Amniotic stem cell (primary cell): Measurements from ENCODE around the gene NRBF2.
"Not testable (repeated sequence)": the region's sequence is repeated elsewhere in the genome, so short reads cannot be mapped to it uniquely, and the experiment has no call there.

Experiments used
- DNase-seq: peaks from one replicate; lab custom pipeline; 2025; lab: John Stamatoyannopoulos, UW

NRBF2 gene

GRCh38 chr10:63133056-63133820 is at the start of gene NRBF2:
TSS of gene NRBF2 (plus strand) at chr10:63133328. CDS start at chr10:63133471, 143 bp downstream.
- DNase-seq, result peak; percentile 96

- not testable (repeated sequence) for DNase-seq
Observed at GRCh38 chr10:63083406-63083805, 49.7 kb upstream of the NRBF2 start.

DNA sequence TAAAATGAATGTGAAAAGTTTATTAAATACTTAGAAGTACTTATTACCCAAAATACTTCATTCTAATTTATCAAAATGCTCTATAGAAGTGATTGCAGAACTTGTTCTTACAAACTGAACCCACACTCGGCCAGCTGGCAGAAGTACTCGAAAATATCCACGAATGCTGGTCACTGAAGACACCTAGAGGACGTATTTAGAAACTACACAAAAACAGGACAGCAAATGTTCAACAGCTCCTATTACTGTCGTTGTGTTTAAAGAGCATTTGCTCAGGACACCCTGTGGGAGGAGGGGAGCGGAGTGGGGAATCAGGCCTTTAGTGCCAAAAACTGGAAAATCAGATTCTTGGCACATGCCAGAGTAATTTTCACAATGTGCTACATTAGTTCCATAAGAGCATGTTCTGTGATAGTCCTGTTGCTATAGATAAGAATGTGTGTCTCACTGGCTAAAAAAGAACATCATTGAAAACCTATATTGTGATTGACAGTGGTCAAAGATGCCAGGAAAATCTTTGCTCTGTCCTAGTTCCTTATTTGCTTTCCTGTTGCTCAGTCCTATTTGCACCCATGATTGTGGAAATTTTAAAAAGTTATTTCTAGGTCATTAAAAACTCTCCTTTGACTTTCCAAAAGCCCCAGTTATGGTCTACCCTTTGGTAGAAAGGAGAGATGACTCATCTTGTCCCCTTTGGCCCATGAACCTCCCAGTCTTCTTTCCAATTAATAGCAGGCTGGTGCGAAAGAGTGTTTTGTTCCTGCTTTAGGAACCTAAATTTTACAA is 49.0 kb upstream of the NRBF2 start:
- peak; percentile 44 for DNase-seq

GRCh38 chr10:63084690-63085382 is 48.3 kb upstream of the NRBF2 start:
- DNase-seq, result no peak

DNA sequence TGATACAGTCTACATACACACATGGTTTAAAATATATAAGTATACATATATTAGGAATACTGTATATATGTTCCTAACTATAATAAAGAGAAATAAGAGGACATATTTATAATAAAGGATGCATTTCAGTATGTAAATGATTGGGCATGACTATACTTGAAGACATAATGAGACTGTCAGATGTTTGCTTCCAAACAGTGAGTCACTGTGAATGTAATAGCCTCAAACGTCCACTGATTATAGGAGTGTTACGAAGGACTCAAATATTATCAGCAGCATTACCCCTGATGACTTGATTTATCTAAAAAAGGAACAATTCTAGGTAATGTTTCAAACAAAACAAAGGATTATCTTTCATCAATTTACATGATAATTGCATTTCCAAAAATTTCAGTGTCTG is 39.9 kb upstream of the NRBF2 start:
- DNase-seq, result no peak

DNA sequence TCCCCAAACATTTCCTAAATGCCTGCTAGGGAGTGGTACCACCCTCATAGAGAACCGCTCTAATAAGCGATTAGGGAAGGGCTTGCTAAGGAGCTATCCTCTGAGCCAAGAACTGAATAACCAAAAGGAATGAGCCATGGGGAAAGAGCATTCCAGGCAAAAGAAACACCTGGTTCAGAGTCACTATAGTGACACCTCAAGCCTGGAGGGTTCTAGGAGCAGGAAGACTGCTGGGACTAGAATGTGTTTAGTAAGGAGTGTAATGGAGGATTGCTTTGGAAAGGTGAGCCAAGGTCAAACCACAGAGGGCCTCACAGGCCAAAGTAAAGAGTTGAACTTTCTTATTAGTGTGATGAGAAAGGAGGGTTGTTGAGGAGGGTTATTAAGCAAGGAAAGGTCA is 38.7 kb upstream of the NRBF2 start:
- no peak for DNase-seq

DNA sequence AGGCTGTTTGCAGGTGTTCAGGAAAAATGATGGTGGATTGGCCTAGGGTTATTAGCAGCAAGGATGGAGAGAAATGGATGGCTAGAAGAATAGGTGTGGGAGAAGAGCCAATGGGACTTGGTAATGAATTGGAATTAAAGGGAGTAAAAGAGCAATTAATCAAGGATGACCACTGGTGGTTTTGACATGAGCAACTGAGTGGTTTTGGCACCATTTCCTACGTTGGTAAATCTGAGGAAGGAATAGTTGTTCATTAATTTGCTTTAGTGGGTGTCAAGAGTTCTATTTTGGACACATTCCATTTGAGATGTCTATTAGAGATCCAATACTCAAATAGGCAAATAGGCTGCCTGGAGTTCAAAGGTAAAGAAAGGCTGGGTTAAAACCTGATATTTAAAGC is 38.2 kb upstream of the NRBF2 start:
- DNase-seq, result no peak

DNA sequence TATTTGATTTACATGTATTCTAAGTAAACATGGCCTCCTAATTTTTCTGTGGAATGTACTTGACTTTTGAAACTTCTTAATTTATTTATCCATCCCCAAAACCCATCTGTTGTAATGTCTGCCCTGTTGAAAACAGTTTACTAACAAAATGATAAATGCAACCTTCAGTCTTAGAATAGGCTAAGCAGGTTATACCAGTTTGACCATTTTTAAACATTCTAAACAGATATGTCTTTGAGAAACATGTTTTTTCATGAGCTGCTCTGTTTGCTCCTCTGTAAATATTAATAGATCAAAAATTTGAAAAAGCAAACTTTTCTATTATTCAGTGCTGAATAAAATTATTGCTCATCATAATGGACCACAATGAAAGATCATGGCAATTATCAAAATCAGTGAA is 33.4 kb upstream of the NRBF2 start:
- DNase-seq, result no peak

- not testable (repeated sequence) for DNase-seq
Observed at GRCh38 chr10:63101091-63101490, 32.0 kb upstream of the NRBF2 start.

- DNase-seq, result not testable (repeated sequence)
Observed at GRCh38 chr10:63102279-63102883, 30.7 kb upstream of the NRBF2 start.

GRCh38 chr10:63103178-63103577 is 29.9 kb upstream of the NRBF2 start:
- DNase-seq, result not testable (repeated sequence)

GRCh38 chr10:63103971-63104409 is 29.1 kb upstream of the NRBF2 start:
- no peak for DNase-seq

GRCh38 chr10:63105225-63106110 is 27.7 kb upstream of the NRBF2 start:
- DNase-seq, result peak; percentile 15

DNA sequence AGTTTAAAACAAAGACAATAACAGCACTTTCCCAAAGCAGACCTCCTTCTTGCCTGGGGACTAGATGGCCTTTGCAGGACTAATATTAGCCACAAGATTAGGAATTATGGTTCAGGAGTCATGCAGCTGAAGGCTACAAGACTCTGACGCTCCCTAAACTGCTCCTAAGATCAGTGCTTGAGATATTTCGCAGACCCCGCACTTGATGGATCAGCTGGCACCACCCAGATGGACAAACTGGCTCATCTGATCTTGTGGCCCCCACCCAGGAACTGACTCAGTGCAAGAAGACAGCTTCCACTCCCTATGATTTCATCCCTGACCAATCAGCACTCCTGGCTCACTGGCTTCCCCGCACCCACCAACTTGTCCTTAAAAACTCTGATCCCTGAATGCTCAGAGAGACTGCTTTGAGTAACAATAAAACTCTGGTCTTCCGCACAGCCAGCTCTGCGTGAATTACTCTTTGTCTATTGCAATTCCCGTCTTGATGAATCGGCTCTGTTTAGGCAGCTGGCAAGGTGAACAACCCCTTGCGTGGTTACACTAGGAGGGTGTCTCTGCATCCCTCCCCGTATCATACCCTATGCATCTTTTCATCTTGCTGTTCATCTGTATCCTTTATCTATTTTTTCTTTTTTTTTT is 26.9 kb upstream of the NRBF2 start:
- peak; percentile 26 for DNase-seq

GRCh38 chr10:63107943-63108437 is 25.1 kb upstream of the NRBF2 start:
- DNase-seq, result no peak

DNA sequence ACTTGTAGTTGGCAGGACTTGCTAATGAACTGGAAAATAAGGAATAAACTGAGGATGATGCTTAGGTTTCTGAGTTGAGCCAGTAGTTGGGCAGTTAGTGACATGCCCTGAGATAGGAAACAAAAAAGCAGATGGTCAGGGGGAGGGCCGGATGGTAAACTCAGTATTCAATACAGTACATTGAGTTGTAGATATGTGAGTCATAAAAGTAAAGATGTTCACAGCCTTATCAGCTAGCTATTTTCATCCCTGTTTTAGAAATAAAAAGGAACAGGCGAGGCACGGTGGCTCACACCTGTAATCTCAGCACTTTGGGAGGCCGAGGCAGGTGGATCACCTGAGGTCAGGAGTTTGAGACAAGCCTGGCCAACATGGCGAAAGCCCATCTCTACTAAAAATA is 22.2 kb upstream of the NRBF2 start:
- no peak for DNase-seq

DNA sequence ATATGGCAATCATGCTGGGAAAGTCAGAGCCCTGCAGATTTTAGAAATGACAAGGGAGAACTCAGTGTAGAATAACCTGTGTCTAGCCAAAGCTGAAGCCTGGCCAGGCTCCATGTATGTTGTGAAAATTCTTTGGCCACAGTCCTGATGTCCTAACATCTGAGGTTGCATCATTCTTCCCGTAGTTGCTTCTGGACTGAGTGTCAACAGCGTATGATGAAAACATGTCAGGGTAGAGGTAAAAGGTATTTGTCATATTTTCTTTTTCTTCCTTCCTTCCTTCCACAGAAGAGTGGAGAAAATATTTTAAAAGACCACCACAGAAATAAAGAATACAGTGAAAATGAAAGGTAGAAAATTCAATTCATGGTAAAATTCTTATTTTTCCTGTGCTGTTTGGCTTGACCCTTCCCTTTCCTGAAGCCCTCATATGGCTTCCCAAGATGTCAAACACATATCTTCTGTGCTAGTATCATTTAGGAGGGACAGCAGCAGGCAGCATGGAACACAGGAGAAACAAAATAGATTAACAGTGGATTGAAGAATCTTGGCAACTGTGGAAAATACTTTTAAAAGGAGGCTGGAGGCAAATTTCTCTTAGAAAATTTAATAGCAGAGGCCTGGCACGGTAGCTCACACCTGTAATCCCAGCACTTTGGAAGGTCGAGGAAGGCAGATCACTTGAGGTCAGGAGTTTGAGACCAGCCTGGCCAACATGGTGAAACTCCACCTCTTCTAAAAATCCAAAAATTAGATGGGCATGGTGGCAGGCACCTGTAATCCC is 18.9 kb upstream of the NRBF2 start:
- DNase-seq, result no peak

DNA sequence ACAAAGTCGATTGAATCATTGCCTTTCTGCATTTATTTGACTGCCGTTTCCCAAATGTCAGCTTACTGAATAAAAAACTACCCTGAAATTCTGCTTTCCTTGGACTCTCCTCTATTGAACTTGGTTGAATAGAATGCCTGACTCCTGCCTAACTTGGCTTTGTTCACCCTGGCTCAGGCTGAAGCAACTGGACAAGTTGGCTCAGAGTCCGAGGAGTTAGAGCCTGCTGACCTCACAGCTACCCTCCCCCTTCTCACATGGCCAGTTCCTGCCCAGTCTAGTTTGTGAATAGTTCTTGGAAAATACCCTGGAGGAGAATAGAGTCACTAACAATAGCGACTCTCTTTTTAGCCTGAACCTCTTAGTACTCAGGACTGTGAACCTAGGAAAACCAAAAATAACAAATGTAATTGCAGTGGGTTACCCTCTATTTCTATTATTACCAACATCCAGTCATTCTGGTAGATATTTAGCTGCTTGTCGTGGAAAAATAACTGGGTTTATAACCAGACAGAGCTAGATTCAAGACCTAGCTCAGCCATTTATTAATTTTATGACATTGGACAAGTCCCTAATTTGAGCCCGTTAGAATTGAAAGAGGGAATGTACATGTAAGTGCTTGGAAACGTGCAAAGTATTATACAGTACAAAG is 17.3 kb upstream of the NRBF2 start:
- DNase-seq, result no peak

DNA sequence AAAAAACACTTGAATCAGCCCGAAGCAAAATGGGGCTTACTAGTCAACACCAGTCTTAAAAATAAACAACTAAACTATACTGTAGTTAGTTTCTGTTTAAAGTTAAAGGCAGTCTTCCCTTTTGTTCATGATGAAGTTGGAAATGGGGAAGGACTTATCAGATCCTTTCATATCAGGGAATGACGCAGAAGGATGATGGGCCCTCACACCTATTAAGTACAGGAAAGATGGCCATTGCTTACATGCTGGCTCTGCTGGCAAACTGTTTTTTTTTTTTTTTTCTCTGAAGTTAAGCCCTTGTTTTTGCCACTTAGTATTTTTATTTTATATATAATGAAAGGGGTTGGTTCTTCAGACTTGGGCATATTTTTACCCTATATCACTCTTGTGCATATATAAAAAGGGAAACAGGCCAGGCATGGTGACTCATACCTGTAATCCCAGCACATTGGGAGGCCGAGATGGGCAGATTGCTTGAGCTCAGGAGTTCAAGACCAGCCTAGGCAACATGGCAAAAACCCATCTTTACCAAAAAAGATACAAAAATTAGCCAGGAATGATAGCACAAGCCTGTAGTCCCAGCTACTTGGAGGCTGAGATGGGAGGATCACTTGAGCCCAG is 16.6 kb upstream of the NRBF2 start:
- no peak for DNase-seq
